ENCODE measurements around the gene WDFY4. TPM values are rescaled to one million over a fixed set of nuclear protein-coding genes. Genes with fewer than 3 reads are reported as not detected.

Gene WDFY4
- total RNA-seq, 1 donor from 2014 or later, result not detected

GRCh38 chr10:48819783-48820182, 135.1 kb downstream of the WDFY4 start:
- TF ChIP-seq, protein P1, sequence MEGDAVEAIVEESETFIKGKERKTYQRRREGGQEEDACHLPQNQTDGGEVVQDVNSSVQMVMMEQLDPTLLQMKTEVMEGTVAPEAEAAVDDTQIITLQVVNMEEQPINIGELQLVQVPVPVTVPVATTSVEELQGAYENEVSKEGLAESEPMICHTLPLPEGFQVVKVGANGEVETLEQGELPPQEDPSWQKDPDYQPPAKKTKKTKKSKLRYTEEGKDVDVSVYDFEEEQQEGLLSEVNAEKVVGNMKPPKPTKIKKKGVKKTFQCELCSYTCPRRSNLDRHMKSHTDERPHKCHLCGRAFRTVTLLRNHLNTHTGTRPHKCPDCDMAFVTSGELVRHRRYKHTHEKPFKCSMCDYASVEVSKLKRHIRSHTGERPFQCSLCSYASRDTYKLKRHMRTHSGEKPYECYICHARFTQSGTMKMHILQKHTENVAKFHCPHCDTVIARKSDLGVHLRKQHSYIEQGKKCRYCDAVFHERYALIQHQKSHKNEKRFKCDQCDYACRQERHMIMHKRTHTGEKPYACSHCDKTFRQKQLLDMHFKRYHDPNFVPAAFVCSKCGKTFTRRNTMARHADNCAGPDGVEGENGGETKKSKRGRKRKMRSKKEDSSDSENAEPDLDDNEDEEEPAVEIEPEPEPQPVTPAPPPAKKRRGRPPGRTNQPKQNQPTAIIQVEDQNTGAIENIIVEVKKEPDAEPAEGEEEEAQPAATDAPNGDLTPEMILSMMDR (IDR thresholded peaks at IDR 0.05; ENCODE audit: insufficient read depth, low read length, poor library complexity, severe bottlenecking), result no peak
- Histone ChIP-seq H3K4me3 (ENCODE audit: low read depth, low read length) (no peak overlapping the region), H3K36me3 (ENCODE audit: control insufficient read depth, insufficient read depth, low read length) (no peaks in the 10 kb centered on the region), H3K27me3 (ENCODE audit: control insufficient read depth, insufficient read depth, low read length) (no peaks in the 10 kb centered on the region)
- DNase-seq (ENCODE audit: low read depth), result no peak

GRCh38 chr10:48820231-48820630, 135.6 kb downstream of the WDFY4 start:
- no peaks in the 10 kb centered on the region for H3K36me3 ChIP-seq (ENCODE audit: control insufficient read depth, insufficient read depth, low read length)
- no peaks in the 10 kb centered on the region for H3K27me3 ChIP-seq (ENCODE audit: control insufficient read depth, insufficient read depth, low read length)
- no peak for DNase-seq (ENCODE audit: low read depth)
- no peak overlapping the region for H3K4me3 ChIP-seq (ENCODE audit: low read depth, low read length)
- TF ChIP-seq, protein P1 (IDR thresholded peaks at IDR 0.05; ENCODE audit: insufficient read depth, low read length, poor library complexity, severe bottlenecking), result no peak

GRCh38 chr10:48820699-48821098, 136.0 kb downstream of the WDFY4 start:
- no peak overlapping the region for H3K4me3 ChIP-seq (ENCODE audit: low read depth, low read length)
- H3K27me3 ChIP-seq (ENCODE audit: control insufficient read depth, insufficient read depth, low read length), result no peaks in the 10 kb centered on the region
- H3K36me3 ChIP-seq (ENCODE audit: control insufficient read depth, insufficient read depth, low read length), result no peaks in the 10 kb centered on the region
- no peak for DNase-seq (ENCODE audit: low read depth)
- TF ChIP-seq, protein P1 (IDR thresholded peaks at IDR 0.05; ENCODE audit: insufficient read depth, low read length, poor library complexity, severe bottlenecking), result no peak

DNA sequence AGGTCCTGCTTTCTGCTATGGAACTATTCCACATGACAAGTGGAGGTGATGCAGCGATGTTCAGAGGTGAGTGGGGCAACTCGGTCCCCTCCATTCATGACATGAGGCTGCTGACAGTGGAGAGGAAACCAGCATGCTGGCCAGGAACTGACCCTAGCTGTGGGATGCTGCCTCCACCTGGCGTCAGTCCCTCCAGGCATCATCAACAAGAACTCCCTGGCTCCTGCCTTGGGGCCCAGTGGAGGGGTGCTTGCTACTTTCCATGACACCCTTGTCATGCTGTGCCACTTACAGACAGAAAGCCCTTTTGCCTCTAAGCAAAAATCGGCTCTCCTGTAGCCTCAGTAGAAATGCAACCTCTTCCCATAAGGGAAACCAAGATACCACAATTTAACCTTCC, 136.4 kb downstream of the WDFY4 start:
- Histone ChIP-seq H3K4me3 (ENCODE audit: low read depth, low read length) (no peak overlapping the region), H3K27me3 (ENCODE audit: control insufficient read depth, insufficient read depth, low read length) (no peaks in the 10 kb centered on the region), H3K36me3 (ENCODE audit: control insufficient read depth, insufficient read depth, low read length) (no peaks in the 10 kb centered on the region)
- no peak for DNase-seq (ENCODE audit: low read depth)
- TF ChIP-seq, protein P1 (IDR thresholded peaks at IDR 0.05; ENCODE audit: insufficient read depth, low read length, poor library complexity, severe bottlenecking), result no peak

GRCh38 chr10:48821692-48822091, 137.0 kb downstream of the WDFY4 start:
- no peak overlapping the region for H3K4me3 ChIP-seq (ENCODE audit: low read depth, low read length)
- no peaks in the 10 kb centered on the region for H3K27me3 ChIP-seq (ENCODE audit: control insufficient read depth, insufficient read depth, low read length)
- H3K36me3 ChIP-seq (ENCODE audit: control insufficient read depth, insufficient read depth, low read length), result no peaks in the 10 kb centered on the region
- DNase-seq (ENCODE audit: low read depth), result no peak
- TF ChIP-seq, protein P1 (IDR thresholded peaks at IDR 0.05; ENCODE audit: insufficient read depth, low read length, poor library complexity, severe bottlenecking), result no peak

GRCh38 chr10:48833674-48834073, 149.0 kb downstream of the WDFY4 start:
- DNase-seq (ENCODE audit: low read depth), result no peak
- H3K27me3 ChIP-seq (ENCODE audit: control insufficient read depth, insufficient read depth, low read length), result no peaks in the 10 kb centered on the region
- no peak overlapping the region for H3K4me3 ChIP-seq (ENCODE audit: low read depth, low read length)
- TF ChIP-seq, protein P1 (IDR thresholded peaks at IDR 0.05; ENCODE audit: insufficient read depth, low read length, poor library complexity, severe bottlenecking), result no peak
- H3K36me3 ChIP-seq (ENCODE audit: control insufficient read depth, insufficient read depth, low read length), result no peaks in the 10 kb centered on the region
